Keratinocyte (primary cell): ENCODE measurements around the gene MGRN1.

ENCODE experiments used
- EZH2 ChIP-seq: IDR thresholded peaks from one replicate; pipeline ENCODE4 v1.6.1; 2012; ENCODE audit warnings: inconsistent platforms, mild to moderate bottlenecking, low read length, moderate library complexity
- TF ChIP-seq, protein P1 (sequence below), 3 experiments: IDR thresholded peaks in 1 of 3; conservative IDR thresholded peaks in 1 of 3; optimal IDR thresholded peaks in 1 of 3; 2 replicates in 2 of 3; 3 replicates in 1 of 3; pipeline versions ENCODE3 to v1.5.1; 2011; ENCODE audit warnings: low read length in 3 of 3, mild to moderate bottlenecking in 3 of 3, moderate library complexity in 2 of 3, control low read depth in 1 of 3, inconsistent platforms in 1 of 3; ENCODE audit not compliant: insufficient read depth in 2 of 3; ENCODE audit errors: extremely low read depth in 1 of 3

DNA sequence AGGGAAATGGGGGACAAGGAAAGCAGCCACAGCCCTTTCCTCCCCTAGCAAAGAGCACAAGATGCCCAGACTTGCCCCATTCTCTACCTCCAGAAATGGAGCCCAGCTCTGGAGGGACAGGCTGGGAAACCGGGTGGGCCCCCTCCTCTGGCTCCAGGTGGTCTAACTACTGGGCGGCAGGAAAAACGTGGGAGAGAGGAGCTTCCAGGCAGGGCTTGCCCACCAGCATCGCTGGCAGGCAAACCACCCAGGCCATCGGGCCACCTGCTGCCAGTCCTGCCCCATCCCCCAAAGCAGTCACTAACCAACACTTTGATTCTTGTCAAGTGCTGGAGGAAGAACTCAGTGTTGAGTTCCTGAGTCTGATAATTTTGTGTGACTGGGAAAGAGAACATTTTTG, 93.8 kb downstream of the MGRN1 start:
- TF ChIP-seq, protein P1, sequence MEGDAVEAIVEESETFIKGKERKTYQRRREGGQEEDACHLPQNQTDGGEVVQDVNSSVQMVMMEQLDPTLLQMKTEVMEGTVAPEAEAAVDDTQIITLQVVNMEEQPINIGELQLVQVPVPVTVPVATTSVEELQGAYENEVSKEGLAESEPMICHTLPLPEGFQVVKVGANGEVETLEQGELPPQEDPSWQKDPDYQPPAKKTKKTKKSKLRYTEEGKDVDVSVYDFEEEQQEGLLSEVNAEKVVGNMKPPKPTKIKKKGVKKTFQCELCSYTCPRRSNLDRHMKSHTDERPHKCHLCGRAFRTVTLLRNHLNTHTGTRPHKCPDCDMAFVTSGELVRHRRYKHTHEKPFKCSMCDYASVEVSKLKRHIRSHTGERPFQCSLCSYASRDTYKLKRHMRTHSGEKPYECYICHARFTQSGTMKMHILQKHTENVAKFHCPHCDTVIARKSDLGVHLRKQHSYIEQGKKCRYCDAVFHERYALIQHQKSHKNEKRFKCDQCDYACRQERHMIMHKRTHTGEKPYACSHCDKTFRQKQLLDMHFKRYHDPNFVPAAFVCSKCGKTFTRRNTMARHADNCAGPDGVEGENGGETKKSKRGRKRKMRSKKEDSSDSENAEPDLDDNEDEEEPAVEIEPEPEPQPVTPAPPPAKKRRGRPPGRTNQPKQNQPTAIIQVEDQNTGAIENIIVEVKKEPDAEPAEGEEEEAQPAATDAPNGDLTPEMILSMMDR (optimal IDR thresholded peaks at IDR 0.05 in 1 of 3, IDR thresholded peaks at IDR 0.05 in 1 of 3, conservative IDR thresholded peaks at IDR 0.05 in 1 of 3; ENCODE audit: extremely low read depth in 1 of 3, insufficient read depth in 2 of 3, low read length in 3 of 3): no peak
- no peak for TF ChIP-seq EZH2
